ENCODE results near the gene GPR150. TPM values are rescaled to one million over a fixed set of nuclear protein-coding genes. Genes with fewer than 3 reads are reported as not detected.

The GPR150 gene
- total RNA-seq, result under 1 TPM; 0.06 to 0.74 (median 0.35) TPM
- under 1 TPM; 0.03 to 0.40 (median 0.11) TPM for polyA plus RNA-seq
- long read RNA-seq, donor 1, result 0 reads
- long read RNA-seq, donor 2, result 0 reads
- long read RNA-seq, donor 3, result 0 reads
- long read RNA-seq, donor 4, result 0 reads
- long read RNA-seq, donor 5, partial matches to known transcripts, result 0 of 2 reads
- long read RNA-seq, donor 5, other reads (novel, unspliced or antisense), result 0 of 2 reads
- long read RNA-seq, donor 6, result 0 reads
- long read RNA-seq, donor 7, result 0 reads
- long read RNA-seq, donor 8, result 0 reads
- long read RNA-seq, donor 9, result 0 reads
- long read RNA-seq, donor 10, result 0 reads

DNA sequence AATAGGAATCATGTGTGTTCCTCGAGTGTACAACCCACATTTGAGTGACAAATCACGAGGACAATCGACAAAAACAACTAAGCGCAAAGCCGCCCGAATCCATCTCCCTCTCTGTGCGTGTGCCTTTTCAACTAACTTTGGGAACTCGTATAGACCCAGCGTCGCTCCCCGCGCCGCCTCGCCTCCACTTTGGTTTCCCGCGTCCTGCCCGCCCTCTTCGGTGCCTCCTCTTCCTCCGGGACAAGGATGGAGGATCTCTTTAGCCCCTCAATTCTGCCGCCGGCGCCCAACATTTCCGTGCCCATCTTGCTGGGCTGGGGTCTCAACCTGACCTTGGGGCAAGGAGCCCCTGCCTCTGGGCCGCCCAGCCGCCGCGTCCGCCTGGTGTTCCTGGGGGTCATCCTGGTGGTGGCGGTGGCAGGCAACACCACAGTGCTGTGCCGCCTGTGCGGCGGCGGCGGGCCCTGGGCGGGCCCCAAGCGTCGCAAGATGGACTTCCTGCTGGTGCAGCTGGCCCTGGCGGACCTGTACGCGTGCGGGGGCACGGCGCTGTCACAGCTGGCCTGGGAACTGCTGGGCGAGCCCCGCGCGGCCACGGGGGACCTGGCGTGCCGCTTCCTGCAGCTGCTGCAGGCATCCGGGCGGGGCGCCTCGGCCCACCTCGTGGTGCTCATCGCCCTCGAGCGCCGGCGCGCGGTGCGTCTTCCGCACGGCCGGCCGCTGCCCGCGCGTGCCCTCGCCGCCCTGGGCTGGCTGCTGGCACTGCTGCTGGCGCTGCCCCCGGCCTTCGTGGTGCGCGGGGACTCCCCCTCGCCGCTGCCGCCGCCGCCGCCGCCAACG, at the start of gene GPR150:
Gene GPR150, plus strand, starts transcription at position 58 of the 840 bp plus-strand sequence. Its CDS starts 189 bp downstream, at position 247.
- Histone ChIP-seq H3K27ac (peak within 1 kb of the TSS in 2 of 5 donors; percentile 17 to 45), H3K9me3 (replicated peaks in 1 of 3) (no peaks in the 10 kb centered on the region), H3K4me1 (replicated peaks in 1 of 2) (peaks cover 4 to 22% of the 10 kb centered on the region in 2 donors), H3K4me3 (peak within 1 kb of the TSS in 3 of 4 donors; percentile 5 to 91 (median 21)), H3K36me3 (replicated peaks in 1 of 2) (no peaks in the 10 kb centered on the region), H3K27me3 (no peaks in the 10 kb centered on the region)
- WGBS, 4 donors, result 0 to 3% (median 2%) methylated on average over 20 to 85 of the region's 85 CpGs
- TF ChIP-seq POLR2A (IDR thresholded peaks at IDR 0.05), result no peak
- TF ChIP-seq, protein P1, sequence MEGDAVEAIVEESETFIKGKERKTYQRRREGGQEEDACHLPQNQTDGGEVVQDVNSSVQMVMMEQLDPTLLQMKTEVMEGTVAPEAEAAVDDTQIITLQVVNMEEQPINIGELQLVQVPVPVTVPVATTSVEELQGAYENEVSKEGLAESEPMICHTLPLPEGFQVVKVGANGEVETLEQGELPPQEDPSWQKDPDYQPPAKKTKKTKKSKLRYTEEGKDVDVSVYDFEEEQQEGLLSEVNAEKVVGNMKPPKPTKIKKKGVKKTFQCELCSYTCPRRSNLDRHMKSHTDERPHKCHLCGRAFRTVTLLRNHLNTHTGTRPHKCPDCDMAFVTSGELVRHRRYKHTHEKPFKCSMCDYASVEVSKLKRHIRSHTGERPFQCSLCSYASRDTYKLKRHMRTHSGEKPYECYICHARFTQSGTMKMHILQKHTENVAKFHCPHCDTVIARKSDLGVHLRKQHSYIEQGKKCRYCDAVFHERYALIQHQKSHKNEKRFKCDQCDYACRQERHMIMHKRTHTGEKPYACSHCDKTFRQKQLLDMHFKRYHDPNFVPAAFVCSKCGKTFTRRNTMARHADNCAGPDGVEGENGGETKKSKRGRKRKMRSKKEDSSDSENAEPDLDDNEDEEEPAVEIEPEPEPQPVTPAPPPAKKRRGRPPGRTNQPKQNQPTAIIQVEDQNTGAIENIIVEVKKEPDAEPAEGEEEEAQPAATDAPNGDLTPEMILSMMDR (IDR thresholded peaks at IDR 0.05), result peak in 1 of 6 experiments; percentile 7
- DNase-seq, result peak; percentile 44 to 65 (median 57)
- intact Hi-C loops (cut with DNase I), result loop anchor here in 1 of 2 donors (10.0 kb wide), 1 partner anchor 715 kb away; no protein-coding TSS in a partner anchor

DNA sequence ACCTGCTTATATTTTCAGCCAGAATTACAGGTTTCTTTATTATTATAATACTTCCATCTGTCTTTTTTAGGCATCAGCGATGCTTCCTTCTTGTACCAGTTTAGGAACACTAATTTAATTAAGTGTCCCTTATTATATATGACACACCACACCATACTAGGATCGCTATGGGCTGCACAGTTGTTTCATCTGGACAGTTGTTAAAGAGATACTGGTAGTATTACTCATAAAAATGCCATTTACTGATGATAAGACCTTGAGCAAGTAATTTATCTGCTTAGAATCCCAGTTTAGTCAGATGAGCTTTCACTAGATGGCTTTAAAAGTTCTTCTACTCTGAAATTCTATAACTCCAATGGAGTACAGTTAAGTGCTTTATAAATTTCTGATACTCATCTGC, 47.9 kb upstream of the GPR150 start:
- Histone ChIP-seq H3K4me1 (replicated peaks in 1 of 2) (peaks cover 0 to 12% of the 10 kb centered on the region in 2 donors), H3K4me3 (no peak overlapping the region), H3K36me3 (replicated peaks in 1 of 2) (peaks cover 0 to 5% of the 10 kb centered on the region in 2 donors), H3K27me3 (no peaks in the 10 kb centered on the region), H3K27ac (no peak overlapping the region), H3K9me3 (replicated peaks in 1 of 3) (no peaks in the 10 kb centered on the region)
- intact Hi-C loops (cut with DNase I), result no loop called here
- TF ChIP-seq POLR2A (IDR thresholded peaks at IDR 0.05), result no peak
- TF ChIP-seq, protein P1 (IDR thresholded peaks at IDR 0.05), result no peak
- DNase-seq, result peak in 1 of 7 donors; percentile 9
- 55 to 73% (median 61%) methylated on average over 2 of the region's 2 CpGs for WGBS, 4 donors

DNA sequence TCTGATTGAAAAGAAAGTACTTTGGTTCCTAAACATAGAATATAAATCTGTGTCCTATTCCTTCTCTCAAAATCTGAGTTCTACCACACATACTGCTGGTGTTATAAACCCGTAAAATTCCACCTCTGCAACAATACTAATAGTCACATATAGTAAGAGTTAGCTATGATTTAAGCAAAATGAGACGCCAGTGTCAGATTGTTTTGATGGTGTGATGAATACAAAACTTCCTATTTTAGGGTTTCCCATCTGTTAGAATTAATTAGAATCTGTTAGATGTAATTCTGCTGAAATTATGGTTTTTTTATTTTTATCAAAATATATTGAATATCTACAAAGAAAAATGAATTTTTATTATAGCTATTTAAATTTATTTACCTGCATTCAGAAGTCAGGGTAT, 38.3 kb upstream of the GPR150 start:
- no peak overlapping the region for H3K4me3 ChIP-seq
- TF ChIP-seq, protein P1 (IDR thresholded peaks at IDR 0.05), result no peak
- TF ChIP-seq POLR2A (IDR thresholded peaks at IDR 0.05), result no peak
- no peaks in the 10 kb centered on the region for H3K9me3 ChIP-seq (replicated peaks in 1 of 3)
- WGBS, 4 donors, result 90 to 97% (median 95%) methylated on average over 2 of the region's 2 CpGs
- no peaks in the 10 kb centered on the region for H3K27me3 ChIP-seq
- intact Hi-C loops (cut with DNase I), result no loop called here
- DNase-seq, result no peak
- no peaks in the 10 kb centered on the region for H3K4me1 ChIP-seq (replicated peaks in 1 of 2)
- no peaks in the 10 kb centered on the region for H3K36me3 ChIP-seq (replicated peaks in 1 of 2)
- H3K27ac ChIP-seq, result no peak overlapping the region

DNA sequence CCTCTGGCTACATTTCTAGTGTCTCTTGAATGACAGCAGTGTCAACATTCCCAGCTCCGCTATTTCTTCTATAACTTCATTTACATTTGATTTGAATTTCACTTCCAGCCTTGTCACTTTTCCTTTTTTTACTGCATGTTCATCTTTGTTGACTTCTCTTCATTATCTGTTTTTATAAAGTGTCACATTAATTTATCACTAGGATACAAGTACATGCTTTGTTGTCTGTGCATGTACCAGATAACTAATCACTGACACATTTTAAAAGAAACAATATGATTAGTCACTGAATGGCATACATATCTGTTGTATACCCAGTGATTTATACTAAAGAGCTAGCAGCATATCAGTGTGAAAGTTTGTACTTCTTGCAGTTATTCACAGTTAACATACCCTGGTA, 35.9 kb upstream of the GPR150 start:
- no peak for TF ChIP-seq POLR2A (IDR thresholded peaks at IDR 0.05)
- H3K36me3 ChIP-seq (replicated peaks in 1 of 2), result no peaks in the 10 kb centered on the region
- H3K9me3 ChIP-seq (replicated peaks in 1 of 3), result no peaks in the 10 kb centered on the region
- no peaks in the 10 kb centered on the region for H3K27me3 ChIP-seq
- 97 to 100% (median 99%) methylated on average over 1 of the region's 1 CpG for whole genome bisulfite sequencing, 4 donors
- no peak overlapping the region for H3K27ac ChIP-seq
- intact Hi-C loops (cut with DNase I), result no loop called here
- no peaks in the 10 kb centered on the region for H3K4me1 ChIP-seq (replicated peaks in 1 of 2)
- no peak overlapping the region for H3K4me3 ChIP-seq
- DNase-seq, result no peak

All from adrenal gland (tissue), 19 donors.